ENCODE data around the gene PIP5K1B.
"Not testable (repeated sequence)": the region's sequence is repeated elsewhere in the genome, so short reads cannot be mapped to it uniquely, and the experiment has no call there.

The PIP5K1B gene

DNA sequence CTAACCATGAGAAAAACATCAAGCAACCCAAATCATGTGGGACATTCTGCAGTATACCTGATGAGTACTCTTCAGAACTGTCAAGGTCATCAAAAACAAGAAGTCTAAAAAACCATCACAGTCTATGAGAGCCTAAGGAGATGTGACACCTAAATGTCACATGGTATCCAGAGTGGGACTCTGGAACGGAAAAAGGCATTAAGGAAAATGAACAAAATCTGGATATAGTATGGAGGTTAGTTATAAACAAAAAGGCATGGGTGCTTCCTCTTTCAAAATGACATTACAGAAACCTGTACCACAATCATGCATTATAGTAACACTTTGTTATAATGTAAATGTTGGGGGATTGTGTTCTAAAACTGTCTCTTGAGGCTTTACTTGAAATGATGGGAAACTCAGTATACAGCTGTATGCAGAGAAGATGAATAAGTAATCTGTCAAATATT, 261.5 kb downstream of the PIP5K1B start:
- no peak for DNase-seq

DNA sequence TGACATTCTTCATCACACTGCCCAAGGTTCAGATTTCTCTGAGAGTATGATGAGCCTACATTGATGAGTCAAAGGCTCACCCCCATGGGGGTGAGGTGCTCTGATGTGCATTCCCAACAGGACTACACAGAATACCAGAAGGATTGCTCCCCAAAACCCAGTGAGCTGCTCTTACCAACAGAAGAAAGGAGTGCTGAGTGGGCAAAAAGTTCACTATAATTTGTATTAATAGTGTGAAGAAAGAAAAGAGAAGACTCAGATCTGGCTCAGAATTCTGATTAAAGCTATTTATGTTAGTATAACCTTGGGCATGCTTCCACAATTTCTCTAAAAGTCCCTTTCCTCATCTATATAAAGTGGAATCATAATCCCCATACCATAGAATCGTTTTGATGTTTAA, 262.8 kb downstream of the PIP5K1B start:
- DNase-seq = no peak

DNA sequence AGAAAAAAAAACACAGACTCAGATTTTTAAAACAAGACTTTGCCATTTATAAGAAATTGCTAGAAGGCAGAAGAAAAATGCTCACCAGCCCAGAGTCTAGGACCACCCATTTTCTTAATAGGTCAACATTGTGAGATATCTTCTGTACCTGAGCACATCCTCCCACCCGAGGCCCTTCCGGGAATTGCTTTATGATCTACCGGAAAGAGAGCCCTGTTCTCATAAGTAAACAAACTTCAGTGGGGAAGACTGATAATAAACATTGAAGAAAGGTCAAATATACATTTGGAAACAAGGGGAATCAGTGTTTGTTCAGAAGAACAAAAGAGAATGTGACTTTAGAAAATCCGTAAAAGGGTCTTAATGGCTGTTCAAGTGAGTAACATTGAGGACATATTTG, 264.5 kb downstream of the PIP5K1B start:
- no peak for DNase-seq

DNA sequence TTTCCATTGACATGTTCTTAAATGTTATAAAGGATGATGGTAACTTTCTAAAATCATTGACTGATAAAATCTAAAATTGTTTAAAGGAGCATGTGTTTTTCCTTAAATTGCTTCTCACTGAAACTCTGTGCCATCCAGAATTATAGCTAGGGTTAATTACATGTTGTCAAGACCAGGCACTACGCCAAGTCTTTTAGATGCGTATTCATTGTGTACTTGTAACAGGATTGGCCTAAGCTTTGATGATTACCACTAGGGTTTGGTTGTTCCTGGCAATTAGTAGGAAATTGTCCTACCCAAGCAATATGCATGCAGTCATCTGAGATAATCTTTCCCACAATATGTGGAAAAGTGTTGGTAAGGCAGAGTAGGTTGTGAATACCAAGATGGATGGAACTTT, 265.1 kb downstream of the PIP5K1B start:
- DNase-seq = no peak

DNA sequence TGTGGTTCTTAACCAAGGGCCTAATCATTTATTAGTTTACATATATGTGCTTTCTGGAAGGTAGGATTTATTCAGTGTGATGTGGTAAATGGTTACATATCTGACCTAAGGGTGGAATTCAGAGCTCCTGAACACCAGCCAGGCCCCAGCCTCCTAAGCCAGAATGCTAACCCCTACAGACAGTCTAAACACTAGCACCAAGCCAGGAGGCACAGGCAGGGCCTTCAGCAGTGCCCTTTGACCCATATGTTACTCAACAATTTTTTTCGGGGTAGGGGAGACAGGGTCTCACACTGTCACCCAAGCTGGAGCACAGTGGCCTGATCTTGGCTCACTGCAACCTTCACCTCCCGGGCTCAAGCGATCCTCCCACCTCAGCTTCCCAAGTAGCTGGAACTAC, 268.6 kb downstream of the PIP5K1B start:
- no peak for DNase-seq

DNA sequence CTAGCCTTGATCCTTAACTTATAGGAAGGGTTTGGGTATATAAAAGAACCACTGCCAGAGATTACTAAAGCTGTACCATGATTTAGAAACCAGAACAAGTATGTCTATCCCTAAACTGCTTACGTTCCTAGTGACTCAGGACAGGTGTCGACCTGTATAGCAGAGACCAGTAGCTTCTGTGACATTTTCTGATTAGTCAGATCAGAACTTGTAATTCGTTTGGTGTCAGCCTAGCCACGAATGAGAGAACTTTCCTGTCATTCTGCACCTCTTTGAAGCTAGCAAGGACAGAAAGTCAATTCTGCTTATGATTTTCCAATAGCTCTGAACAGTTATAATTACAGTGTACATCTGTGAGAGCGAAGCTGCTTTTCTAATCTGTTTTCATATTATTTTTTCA, 269.4 kb downstream of the PIP5K1B start:
- DNase-seq = no peak

DNA sequence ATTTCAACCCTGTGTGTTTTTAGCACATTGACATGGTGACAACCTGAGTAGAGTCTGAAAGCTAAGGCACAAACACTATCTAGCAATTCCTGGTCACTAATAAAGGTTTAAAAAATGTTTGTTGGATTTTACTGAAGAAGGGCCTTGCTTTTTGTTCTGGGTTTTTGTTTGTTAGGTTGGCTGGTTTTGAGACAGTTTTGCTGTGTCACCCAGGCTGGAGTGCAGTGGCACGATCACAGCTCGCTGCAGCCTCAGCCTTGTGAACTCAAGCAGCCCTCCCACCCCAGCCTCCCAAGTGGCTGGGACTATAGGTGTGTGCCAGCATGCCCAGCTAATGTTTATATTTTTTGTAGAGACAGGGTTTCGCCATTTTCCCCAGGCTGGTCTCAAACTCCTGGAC, 269.9 kb downstream of the PIP5K1B start:
- DNase-seq = no peak

DNA sequence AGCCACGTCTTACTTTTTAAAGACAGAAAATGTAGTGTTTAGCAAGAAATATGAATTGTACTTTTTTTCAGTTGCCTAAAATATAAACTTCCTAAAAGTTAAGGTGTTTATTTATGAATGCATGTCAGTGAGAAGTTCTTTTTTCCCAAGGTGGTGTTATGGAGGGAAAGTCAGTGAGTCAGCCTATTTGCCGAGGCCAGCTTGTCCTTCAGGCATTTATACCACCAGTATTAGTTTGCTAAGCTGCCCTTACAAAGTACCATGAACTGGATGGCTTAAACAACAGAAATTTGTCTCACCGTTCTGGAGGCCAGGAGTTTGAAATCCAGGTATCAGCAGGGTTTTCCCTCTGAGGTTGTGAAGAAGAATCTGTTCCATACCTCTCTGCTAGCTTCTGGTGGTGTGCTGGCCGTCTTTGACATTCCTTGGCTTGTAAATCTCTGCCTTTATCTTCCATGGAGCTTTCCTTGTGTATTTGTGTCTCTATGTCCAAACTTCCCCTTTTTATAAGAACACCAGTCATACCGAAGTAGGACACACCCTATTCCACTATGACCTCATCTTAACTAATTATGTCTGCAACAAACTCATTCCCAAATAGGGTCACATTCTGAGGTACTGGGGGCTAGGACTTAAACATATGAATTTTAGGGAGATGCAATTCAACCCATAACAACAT, 270.5 kb downstream of the PIP5K1B start:
- no peak for DNase-seq

DNA sequence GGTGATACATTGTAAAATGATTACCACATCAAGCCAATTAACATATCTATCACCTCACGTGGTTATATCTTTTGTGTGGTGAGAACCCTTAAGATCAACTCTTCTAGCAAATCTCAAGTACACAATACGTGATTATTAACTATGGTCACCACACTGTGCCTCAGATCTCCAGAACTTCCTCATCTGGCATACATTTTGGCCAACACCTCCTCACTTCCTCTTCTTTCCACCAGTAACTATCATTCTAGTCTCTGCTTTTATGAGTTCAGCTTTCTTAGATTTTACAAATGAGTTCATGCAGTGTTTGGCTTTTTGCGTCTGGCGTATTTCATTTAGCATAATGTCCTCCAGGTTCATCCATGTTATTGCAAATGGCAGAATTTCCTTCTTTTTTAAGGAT, 273.0 kb downstream of the PIP5K1B start:
- no peak for DNase-seq

DNA sequence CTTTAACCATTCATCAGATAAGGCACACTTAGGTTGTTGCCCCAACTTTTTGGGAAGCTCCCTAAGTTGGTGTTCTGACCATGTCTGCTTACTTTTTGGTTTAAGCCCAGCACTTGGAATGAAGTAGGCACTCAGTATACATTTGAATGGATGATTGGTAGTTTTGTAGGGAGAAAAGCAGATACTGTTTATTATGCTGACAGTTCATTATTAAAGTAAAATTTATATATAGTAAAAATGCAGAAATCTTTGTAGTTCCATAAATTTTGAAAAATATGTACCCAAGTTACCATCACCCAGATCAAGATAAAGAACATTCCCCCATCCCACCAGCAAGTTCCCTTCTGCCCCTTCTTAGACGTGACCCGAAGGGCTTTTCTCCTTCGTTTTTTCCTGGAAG, 273.5 kb downstream of the PIP5K1B start:
- no peak for DNase-seq

DNA sequence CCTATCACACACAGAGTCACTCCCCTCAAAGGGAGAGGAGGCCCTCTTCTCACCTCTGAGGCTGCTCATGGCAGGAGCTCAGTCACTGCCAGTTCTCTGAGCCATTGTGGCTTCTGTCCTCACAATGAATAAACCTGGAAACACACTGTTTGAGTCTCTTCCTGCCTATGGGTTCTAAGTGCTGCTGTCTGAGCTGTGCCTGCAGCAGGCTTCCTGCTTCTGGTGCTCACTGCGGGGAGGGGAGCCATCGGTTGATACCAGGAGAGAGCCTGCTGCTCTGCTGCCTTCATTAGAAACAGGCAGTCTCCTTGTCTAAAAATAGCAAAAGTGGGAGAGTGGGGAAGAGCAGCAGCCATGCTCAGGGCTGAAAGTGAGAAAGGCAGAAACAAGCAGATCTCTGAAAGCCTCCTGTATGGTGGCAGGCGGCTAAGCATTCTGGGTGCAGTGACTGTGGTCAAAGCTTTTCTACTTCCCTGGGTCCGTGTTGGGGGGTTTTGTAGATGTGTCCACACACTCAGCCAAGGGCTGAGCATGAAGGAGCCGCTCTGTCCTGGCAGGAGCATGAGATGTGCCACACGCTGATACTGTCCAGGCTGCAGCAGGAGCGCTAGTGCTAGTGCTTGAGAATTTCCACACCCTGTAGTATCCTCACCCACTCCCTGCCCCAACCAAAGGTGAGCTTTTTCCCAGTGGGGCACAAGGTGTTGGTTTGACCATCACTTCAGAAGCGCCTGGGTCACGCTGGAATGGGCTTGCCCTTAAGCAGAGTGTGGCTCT, 274.7 kb downstream of the PIP5K1B start:
- DNase-seq = no peak

DNA sequence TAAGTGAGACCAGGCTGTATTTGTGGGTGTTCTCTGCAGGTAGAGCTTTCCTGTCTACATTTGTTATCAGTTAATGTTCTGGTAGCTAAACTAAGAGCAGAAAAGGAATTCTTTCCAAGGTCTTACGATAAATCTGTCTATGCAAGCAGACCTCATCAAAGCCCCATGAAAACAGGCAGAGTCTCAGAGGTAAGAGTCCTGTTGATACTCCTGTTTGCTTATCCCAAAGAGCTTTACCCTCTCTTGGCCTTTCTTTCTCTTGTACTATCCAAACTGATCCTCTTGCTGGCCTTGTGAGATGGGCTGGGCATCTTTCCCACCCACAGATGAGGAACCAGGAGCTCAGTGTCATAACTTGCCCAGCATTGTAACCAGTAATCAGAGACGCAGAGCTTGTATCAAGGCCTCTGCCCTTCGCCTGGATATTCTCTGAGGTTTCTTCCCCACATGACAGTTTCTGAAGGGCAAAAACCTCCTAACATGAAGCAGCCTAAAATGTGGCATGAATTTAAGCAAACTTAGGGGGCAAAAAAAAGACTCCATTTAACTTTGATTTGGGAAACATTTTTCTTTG, 275.4 kb downstream of the PIP5K1B start:
- no peak for DNase-seq

DNA sequence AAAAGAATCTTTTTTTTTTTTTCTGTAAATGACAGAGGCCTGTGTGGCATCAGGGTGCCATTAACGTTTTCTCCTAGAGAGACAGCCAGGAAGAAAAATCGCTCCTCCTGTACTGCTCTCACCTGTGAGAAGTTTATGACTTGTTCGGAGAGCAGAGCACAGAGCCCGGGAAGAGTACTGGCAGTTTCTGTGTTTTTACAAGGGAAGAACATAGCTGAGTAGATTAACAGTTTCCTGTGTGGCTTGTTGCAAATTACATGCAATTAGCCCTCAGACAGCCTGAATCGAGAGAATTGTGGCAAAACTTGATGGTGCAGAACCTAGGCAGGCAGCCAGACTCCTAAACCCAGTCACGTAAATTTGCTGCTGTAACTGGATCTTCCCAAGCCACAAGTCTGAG, 276.7 kb downstream of the PIP5K1B start:
- DNase-seq = no peak

DNA sequence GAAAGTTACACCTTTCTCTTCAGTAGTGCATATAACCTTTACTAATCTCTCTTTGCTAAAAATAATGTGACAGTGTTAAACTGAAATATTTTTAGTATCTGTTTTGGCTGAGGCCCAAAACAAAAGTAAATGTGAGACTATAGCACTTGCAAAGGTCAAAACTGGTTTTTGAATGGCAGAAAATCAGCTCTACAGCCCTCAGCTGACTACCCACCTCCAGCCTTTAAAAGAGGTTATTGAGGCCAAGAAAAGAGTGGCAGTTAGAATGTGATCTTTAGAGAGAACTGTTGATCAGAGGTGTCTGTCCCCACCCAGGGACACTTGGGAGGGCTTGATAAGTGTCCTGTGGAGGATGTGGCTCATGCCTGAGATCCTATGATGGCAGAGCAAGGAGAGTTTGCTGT, 278.0 kb downstream of the PIP5K1B start:
- no peak for DNase-seq

DNA sequence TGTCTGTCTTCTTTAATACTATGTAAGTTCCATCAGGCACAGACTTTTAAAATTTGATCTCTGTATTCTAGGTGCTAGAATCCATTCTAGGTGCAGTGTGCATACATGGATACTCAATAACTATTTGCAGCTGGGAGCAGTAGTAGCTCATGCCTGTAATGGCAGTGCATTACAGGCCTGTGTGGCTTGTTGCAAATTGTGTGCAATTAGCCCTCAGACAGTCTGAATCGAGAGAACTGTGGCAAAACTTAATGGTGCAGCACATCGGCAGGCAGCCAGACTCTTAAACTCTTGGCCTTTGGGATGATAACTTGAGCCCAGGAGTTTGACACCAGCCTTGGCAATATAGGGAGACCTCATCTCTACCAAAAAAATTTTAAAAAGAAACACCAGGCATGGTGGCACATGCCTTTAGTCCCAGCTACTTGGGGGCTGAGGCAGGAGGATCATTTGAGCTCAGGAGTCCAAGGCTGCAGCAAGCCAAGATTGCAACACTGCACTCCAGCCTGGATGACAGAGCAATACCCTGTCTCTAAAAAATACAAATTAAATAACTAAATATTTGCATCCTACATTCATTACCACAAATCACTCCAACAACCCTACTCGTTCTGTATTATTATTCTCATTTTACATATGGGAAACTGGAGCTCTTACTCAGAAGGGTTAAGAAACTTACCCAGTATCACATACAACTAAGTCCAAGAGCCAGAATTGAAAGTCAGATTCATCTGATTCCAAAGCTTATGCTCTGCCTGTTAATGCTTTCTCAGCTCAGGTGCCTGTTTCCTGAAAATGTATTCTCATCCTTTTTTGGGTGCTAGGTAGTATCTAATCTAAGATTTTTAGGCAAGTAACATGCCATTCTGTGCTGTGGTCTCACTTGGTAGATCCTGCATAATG, 278.7 kb downstream of the PIP5K1B start:
- no peak for DNase-seq

DNA sequence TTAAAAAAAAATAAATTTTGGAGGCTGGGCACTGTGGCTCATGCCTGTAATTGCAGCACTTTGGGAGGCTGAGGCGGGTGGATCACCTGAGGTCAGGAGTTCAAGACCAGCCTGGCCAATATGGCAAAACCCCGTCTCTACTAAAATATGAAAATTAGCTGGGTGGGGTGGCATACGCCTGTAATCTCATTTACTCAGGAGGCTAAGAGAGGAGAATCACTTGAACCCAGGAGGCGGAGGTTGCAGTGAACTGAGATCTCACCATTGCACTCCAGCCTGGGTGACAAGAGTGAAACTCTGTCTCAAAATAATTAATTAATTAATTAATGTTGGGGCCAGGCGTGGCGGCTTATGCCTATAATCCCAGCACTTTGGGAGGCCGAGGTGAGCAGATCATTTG, 281.9 kb downstream of the PIP5K1B start:
- not testable (repeated sequence) for DNase-seq

DNA sequence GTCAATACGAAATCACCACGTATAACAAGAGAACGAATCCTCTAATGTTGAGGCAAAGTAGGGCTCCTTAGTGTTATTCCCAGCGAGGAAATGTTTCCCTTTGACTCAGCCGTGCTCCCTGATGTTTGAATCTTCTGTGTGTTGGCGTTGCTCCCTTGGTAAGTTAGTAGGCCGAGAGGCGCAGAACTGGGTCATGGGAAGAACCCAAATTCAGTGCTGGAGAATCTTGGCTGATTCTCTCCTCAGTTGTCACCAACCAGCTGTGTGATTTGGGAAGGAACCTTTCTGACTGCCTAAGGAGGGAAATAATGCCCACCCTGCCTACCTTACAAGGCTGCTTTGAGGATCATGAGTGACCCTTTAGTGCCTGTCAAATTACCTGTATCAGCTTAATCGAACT, 286.4 kb downstream of the PIP5K1B start:
- DNase-seq = no peak

DNA sequence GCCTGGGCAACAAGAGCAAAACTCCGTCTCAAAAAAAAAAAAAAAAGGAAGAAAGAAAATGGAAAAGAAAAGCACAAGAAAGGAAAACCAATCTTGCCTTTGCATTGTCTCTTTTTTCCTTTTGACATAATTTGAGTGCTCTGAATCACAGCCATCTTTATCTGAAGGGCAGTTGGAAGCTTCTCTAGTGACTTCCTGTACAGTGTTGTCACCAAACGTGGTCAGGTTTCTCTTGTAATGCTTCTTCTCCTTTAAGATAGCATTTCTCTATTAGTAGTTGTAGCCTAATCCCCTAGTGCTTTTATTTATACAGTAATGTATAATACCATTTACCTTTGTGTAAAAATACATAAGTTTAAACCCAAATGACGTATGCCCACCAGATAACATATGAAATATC, 290.7 kb downstream of the PIP5K1B start:
- DNase-seq = no peak

DNA sequence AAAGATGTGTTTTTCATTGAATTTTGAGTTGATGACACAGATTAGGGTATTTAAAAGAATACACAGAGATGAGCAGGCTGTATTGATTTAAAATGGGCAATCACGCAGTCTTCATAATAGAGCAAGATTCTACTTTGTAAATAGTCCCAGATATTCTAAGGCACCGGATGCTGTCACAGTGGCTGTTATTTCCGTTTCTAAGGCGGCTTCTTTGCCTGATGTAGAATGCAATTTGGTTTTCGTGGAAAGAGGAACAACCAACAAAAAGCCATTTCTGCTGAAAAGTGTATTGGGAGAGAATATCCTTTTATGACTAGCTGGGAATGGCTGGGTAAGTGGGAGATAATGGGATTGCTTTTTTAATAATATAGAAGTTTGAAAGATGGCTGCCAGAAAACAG, 291.4 kb downstream of the PIP5K1B start:
- DNase-seq = no peak

DNA sequence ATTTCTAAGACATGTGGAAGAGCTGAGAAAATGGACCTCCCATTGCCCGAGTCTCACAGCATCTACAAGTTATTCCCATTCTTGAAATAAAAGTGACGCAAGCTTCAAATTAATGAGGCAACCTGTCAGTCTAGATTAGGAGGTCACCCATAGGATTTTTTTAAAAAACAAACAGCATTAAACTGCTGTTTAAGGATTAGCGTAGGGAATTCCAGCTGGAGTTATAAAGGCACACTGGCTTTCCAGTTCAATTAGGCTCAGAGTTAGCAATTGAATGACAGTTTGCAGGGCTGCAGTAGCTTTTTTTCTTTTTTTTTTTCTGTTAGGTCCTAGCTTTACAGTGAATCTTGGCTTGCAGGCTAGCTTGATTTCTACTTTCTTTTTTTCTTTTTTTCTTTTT, 292.6 kb downstream of the PIP5K1B start:
- no peak for DNase-seq

DNA sequence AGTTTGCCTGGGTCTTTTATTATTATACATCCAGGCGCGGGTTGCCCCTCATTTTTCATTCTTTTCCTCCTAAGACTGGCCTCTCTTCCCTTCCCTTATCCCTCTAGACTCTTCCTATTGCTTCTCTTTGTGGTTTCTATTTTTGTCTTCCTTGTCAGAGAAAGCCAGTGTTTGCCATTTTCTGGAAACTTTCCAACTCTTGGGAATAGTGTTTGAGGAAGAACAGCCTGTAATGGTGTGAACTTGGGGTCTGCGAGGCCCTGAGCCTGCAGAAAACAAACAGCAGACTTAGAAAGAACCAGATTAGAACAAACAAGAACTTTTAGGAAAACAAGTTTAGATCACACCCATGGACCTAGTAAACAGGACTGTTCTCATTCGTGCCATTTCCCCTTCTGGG, 293.3 kb downstream of the PIP5K1B start:
- no peak for DNase-seq

DNA sequence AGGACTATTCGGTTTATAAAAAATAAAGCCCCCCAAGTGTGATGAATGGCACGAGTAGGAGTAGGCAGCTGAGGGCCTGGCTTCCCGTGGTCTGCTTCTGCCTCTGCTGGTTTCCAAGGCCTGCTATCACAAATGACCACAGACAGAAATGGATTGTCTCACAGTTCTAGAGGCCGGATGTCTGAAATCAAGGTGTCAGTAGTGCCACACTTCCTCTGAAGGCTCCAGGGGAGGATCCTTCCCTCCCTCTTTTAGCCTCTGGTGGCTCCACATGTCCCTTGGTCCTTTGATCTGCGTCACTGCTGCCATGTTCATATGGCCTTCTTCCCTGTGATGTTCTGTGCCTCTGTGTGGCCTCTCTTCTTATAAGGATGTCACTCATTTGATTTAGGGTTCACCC, 293.8 kb downstream of the PIP5K1B start:
- no peak for DNase-seq

DNA sequence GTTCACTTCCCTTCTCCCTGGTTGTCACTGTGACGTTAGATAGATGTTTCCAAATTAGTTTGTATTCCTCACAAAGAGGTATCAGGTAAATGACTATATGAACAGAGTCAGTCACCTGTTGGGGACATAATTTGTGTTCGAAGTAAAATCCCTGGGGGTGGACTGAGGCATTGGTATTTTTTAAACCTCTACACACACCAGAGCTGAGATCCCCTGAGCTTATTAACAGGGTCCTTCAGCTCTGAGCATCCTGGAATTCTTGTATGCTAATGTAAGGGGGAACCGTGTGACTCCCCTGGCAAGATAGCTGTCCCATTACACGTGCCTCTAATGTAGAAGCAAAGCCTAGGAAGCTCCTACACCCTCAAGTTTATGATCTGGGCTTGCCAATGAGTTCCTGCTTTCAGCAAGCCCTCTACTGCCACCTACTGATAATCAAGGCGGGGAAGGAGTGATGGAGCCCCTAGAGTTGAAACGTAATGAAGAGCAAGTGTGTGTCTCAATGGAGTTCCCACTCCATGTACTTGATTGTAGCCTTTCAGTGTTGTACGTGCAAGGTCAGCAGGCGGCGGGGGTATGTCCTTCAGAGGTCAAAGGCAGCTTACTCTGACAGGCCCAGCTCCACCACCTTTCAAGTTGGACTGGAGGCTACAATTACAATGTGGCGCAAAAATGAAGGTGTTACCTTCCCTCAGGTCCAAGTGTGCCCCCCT, 294.5 kb downstream of the PIP5K1B start:
- DNase-seq = no peak

Data from NCI-H187 treated with DMSO at 0.1 percent for 48 hours (cell line).